22Rv1 (cell line): ENCODE data around the gene ANXA2R.

ENCODE experiments used
- CTCF ChIP-seq: fragments of 450-650 bp; IDR thresholded peaks from 2 replicates; pipeline ENCODE4 v1.5.1; 2017; ENCODE audit warnings: mild to moderate bottlenecking
- ZFX ChIP-seq: fragments of 450-650 bp; IDR thresholded peaks from 2 replicates; pipeline ENCODE4 v1.6.1; 2017; ENCODE audit warnings: antibody characterized with exemption, borderline replicate concordance

DNA sequence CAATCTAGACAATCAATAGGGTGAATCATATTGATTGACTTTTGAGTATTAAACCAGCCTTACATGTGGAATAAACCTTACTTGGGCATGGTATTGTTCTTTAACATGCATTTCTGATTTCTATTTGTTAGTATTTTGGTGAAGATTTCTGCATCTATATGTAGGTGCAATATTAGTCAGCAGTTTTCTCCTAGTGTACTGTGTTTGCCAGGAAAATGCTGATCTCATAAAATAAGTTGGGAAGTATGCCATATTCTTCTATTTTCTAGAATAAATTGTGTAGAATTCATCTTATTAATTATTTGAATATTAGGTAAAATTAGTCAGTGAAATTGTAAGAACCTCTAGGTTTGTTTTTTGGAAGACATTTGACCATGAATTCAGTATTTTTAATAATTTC lies 38.4 kb downstream of the ANXA2R start:
- no peak for TF ChIP-seq CTCF
- TF ChIP-seq ZFX, result no peak
